Hippocampal formation (tissue), 2 donors: ENCODE results near the gene SPIN1.

ENCODE experiments used
- DNase-seq, 2 donors: peaks; one replicate each; lab custom pipeline; 2025; lab: John Stamatoyannopoulos, UW

SPIN1 gene

DNA sequence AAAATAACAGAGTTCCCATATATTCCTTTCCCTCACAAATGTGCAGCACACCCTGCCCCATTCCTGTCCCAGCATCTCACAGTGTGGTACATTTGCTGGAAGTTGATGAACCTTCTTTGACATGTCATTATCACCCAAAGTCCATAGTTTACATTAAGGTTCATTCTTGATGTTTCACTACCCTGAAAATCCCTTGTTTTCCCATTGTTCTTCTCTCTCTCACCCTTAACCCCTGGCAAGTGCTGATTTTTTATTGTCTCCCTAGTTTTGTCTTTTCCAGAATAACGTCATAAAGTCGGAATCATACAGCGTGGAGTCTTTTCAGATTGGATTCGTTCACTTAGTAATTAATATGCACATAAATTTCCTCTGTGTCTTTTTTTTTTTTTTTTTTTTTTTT is 48.1 kb downstream of the SPIN1 start:
- DNase-seq, result no peak

GRCh38 chr9:88437210-88438146 is 49.2 kb downstream of the SPIN1 start:
- DNase-seq, result no peak

- DNase-seq, result no peak
Measured at GRCh38 chr9:88438811-88439210, 50.6 kb downstream of the SPIN1 start.

DNA sequence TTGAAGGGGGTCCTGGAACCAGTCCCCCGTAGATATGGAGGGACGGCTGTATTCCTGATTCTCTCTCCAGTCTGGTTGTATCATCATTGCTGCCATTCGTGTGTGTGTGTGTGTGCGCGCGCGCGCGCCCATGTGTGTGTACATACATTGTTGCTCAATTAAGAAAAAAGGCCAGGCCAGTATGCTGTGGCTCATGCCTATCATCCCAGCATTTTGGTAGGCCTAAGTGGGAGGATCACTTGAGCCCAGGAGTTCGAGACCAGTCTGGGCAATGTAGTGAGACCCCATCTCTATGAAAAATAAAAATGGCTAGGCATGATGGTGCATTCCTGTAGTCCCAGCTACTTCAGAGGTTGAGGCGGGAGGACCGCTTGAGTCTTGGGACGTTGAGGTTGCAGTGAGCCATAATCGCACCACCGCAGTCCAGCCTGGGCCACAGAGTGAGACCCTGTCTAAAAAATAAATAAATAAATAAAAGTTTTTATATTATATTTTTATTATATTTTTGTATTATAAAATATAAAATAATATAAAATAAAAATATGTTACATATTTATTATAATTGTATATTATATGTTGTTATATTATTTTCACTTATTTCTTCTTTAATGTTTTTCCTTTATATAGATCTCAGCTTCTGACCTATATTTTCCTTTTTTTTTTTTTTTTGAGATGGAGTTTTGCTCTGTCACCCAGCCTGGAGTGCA is 53.2 kb downstream of the SPIN1 start:
- no peak for DNase-seq

DNA sequence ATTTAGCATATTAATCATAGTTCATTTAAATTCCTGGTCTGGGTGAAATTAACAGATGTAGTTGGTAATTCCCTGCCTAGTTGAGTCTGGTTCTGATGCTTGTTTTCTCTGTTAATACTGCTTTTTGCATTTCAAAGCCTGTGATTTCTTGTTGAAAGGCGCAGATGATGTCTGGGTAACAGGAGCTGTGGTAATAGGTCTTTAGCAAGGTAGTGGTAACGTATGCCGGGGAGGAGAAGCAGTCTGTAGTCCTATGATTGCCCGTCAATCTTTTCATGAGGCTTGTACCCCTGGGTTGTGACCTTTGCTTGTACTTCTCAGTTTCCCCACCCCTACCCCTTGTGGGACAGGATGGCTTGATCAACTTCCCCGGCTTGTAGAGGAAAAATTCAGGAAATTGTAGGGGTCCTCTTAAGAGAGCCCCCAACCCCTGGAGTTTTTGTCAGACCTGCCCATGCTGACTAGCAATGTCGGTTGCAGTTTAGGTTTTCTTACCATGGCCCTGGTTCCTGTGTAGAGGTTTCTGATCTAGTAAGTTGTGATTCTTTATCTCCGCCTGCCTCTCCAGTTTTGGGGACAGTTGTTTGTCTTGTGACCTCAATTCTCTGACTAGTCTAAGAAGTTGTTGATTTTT is 55.4 kb downstream of the SPIN1 start:
- DNase-seq, result no peak

GRCh38 chr9:88446728-88447127 is 58.5 kb downstream of the SPIN1 start:
- DNase-seq, result no peak

DNA sequence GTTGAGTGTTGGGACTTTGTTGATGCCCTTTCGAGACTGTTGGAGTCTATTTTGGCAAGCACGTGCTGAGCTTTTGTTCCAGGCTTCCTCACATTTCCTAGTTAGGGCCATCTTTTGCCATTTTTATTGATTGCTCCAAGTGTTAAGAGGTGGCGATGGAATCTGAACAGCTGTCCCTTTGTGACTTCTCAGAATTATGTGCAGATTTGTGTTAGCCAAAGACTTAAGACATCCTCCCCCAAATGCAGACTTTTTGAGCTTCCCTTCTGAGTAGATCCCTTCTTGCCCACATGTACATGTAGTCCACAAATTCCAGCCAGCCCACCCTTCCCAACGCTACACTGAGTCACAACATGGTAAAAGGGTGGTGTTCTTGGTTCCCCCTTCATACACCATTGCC is 59.2 kb downstream of the SPIN1 start:
- no peak for DNase-seq

DNA sequence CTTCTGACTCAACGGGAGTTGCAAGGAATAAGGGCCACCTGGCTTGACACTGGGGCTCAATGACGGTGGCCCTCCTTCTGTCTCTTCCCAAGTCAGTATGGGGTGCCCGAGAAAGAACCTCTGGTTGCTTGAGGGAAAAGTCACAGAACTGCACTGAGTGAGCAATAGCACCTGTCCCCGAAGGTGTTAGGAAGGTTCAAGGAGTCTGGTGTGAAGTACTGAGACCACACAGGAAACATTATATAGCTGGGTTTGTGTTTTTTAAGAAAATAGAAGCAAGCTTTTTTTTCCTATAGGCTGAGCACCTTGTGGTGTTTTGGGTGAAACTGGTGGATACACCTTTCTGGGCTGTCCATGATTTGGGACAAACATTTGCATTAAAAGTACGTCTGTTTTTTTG is 62.9 kb downstream of the SPIN1 start:
- DNase-seq, result no peak

- no peak for DNase-seq
Measured at GRCh38 chr9:88458716-88459465, 70.6 kb downstream of the SPIN1 start.

- DNase-seq, result no peak
Measured at GRCh38 chr9:88460587-88461332, 72.5 kb downstream of the SPIN1 start.

- no peak for DNase-seq
Measured at GRCh38 chr9:88462191-88462590, 73.9 kb downstream of the SPIN1 start.

- DNase-seq, result no peak
Measured at GRCh38 chr9:88464851-88465250, 76.6 kb downstream of the SPIN1 start.

DNA sequence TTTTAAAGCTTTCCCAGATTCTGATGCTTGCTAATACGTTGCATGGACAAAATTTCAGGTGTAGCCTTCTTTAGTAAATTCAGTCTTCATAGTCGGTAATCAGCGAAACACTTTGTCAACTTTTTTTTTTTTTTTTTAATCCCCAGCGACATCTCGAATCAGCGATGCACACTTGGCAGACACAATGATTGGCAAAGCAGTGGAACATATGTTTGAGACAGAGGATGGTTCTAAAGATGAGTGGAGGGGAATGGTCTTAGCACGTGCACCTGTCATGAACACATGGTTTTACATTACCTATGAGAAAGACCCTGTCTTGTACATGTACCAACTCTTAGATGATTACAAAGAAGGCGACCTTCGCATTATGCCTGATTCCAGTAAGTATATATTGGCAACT is 80.0 kb downstream of the SPIN1 start:
- no peak for DNase-seq

GRCh38 chr9:88476491-88477271 is 88.4 kb downstream of the SPIN1 start:
- DNase-seq, result no peak

DNA sequence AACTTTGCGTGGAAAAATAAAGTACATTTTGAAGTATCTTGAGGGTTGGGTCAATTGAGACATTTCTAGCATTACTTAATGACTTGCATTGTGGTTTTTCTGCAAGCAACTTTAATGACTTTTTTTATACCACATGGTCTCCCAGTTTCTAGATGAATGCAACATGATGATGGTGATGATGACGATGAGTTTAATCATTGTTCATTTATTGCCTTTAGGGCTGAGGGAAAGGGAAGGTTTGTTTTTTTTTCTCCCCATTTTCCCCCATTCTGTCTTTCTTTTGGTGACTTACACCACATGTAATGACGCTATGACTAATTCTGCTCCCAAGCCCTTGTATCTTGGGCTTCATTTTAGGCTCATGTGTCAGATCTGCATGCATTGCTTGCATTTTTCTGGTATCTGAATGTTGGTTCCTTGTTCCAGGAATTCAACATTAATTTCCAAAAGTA is 89.1 kb downstream of the SPIN1 start:
- no peak for DNase-seq

DNA sequence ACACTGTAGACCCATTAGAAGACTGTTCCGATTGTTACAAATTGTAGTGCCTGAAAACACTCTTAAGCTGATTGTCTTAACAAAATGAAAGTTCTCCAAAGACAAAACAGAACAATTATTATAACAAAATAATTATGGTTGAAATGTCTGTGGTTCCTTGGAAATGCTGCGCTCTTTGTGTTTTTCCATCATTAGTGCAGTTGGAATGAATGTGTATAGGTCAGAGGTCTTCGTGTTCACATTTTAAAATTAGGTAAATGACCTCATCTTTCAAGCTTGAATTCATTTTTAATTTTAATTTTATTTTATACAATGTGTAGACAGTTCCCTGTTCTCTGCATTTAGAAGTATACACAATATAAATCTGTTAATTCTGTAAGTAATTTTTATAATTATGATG is 90.0 kb downstream of the SPIN1 start:
- DNase-seq, result no peak

- DNase-seq, result peak; percentile 19 to 54
Measured at GRCh38 chr9:88481933-88482332, 93.7 kb downstream of the SPIN1 start.

GRCh38 chr9:88488166-88488565 is 99.9 kb downstream of the SPIN1 start:
- DNase-seq, result no peak

DNA sequence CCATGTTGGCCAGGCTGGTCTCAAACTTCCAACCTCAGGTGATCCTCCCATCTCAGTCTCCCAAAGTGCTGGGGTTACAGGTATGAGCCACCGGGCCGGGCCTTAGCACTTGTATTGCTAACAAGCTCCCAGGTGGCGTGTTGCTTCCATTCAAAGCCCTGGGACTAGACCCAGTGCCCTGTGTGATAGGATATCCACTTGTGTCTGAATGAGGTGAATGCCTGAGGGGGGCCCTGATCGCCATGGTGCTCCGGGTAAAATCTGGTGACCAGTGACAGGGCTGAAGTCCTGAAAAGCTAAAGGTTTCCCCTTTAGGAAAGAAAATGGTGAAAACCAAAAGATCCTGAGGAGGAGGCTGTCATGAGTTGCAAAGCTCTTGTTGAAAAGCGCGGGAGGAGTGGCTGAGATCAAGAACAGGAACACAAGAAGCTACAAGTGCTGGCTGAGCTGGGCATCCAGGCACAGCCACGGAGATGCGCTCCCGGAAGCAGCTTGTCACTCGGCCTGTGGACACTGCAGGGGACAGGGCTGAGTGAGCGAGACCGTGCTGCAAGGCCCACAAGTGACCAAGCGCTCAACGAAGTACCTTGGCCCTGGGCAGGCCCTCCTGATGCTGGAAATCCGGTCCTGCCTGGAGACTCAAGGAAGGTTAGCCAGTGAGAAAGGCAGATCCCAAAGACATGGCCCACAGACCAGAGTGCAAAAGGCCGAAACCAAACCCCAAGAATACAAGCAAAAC is 106.9 kb downstream of the SPIN1 start:
- no peak for DNase-seq

DNA sequence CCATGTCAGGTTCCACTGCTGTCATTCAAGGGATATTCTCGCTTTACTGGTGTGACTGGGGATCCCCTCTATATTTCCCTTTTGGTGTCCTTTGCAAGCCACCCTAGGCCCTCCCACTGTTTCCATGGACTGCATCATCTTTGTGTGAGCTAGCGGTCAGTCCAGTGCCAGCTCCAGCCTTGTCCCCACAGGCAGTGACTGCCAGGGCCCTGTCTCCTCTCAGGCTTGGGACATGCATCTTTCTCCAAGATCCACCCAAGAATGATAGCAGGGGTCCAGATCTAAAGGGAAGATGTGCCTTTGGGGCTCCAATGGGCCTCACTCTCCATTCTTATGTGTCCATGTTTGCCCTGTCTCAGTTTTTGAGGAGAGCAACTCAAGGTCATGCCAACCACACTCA is 109.0 kb downstream of the SPIN1 start:
- no peak for DNase-seq
